H9 (cell line): ENCODE results near the gene CD3G. TPM values are rescaled to one million over a fixed set of nuclear protein-coding genes. Genes with fewer than 3 reads are reported as not detected.
A peak's percentile ranks its signal among the peaks of the same experiment; 100 is the strongest.

Experiments used
- DNase-seq: peaks from one replicate; pipeline ENCODE4 v3.0.0-alpha.2; 2017
- H2AFZ ChIP-seq: one replicate; pipeline ENCODE4 v1.6.1; 2013; ENCODE audit warnings: mild to moderate bottlenecking, low read length, control low read depth, moderate library complexity
- H2AK5ac ChIP-seq: 2 replicates; pipeline ENCODE4 v1.6.1; 2013; ENCODE audit warnings: low read length, control low read depth, mixed read lengths; ENCODE audit not compliant: insufficient read length
- H2BK120ac ChIP-seq: one replicate; pipeline ENCODE4 v1.6.1; 2013; ENCODE audit warnings: low read depth, mild to moderate bottlenecking, low read length, control low read depth, inconsistent platforms; ENCODE audit not compliant: poor library complexity, severe bottlenecking
- H2BK12ac ChIP-seq: 2 replicates; pipeline ENCODE4 v1.6.1; 2013; ENCODE audit warnings: low read length, control low read depth, mixed read lengths, low read depth; ENCODE audit not compliant: insufficient read length
- H2BK15ac ChIP-seq: 2 replicates; pipeline ENCODE4 v1.6.1; 2013; ENCODE audit warnings: low read depth, low read length, control low read depth
- H2BK20ac ChIP-seq: one replicate; pipeline ENCODE4 v1.6.1; 2013; ENCODE audit warnings: low read depth, mild to moderate bottlenecking, low read length, control low read depth, inconsistent platforms; ENCODE audit not compliant: poor library complexity, severe bottlenecking
- H2BK5ac ChIP-seq: 2 replicates; pipeline ENCODE4 v1.6.1; 2013; ENCODE audit warnings: low read length, control low read depth, mixed read lengths; ENCODE audit not compliant: insufficient read length
- H3K14ac ChIP-seq: 2 replicates; pipeline ENCODE4 v1.6.1; 2013; ENCODE audit warnings: low read length, control low read depth; ENCODE audit not compliant: insufficient read depth
- H3K18ac ChIP-seq: 2 replicates; pipeline ENCODE4 v1.6.1; 2013; ENCODE audit warnings: low read depth, mild to moderate bottlenecking, mixed read lengths, low read length, control low read depth; ENCODE audit not compliant: insufficient read length
- H3K23ac ChIP-seq: 2 replicates; pipeline ENCODE4 v1.6.1; 2013; ENCODE audit warnings: low read length, control low read depth, mixed read lengths, low read depth; ENCODE audit not compliant: insufficient read length
- H3K23me2 ChIP-seq: 2 replicates; pipeline ENCODE4 v1.6.1; 2013; ENCODE audit warnings: low read depth, mild to moderate bottlenecking, mixed read lengths, low read length, control low read depth; ENCODE audit not compliant: insufficient read length, poor library complexity, severe bottlenecking
- H3K27ac ChIP-seq: 2 replicates; pipeline ENCODE4 v1.5.1; 2013; ENCODE audit warnings: low read length, control low read depth, mixed read lengths, low read depth; ENCODE audit not compliant: insufficient read length
- H3K27me3 ChIP-seq: 2 replicates; pipeline ENCODE4 v1.6.1; 2013; ENCODE audit warnings: low read length, control low read depth, inconsistent platforms; ENCODE audit not compliant: insufficient read depth
- H3K4ac ChIP-seq: 2 replicates; pipeline ENCODE4 v1.6.1; 2013; ENCODE audit warnings: low read depth, mild to moderate bottlenecking, control low read depth, inconsistent platforms, low read length, moderate library complexity
- H3K4me1 ChIP-seq: 2 replicates; pipeline ENCODE4 v1.6.1; 2013; ENCODE audit warnings: low read length, control low read depth, inconsistent platforms; ENCODE audit not compliant: insufficient read depth
- H3K4me2 ChIP-seq: 2 replicates; pipeline ENCODE4 v1.6.1; 2013; ENCODE audit warnings: low read length, control low read depth, mixed read lengths; ENCODE audit not compliant: insufficient read length, insufficient read depth
- H3K56ac ChIP-seq: 2 replicates; pipeline ENCODE4 v1.6.1; 2013; ENCODE audit warnings: low read depth, mild to moderate bottlenecking, mixed read lengths, low read length, control low read depth; ENCODE audit not compliant: insufficient read length
- H3K79me1 ChIP-seq: 2 replicates; pipeline ENCODE4 v1.6.1; 2013; ENCODE audit warnings: low read depth, mild to moderate bottlenecking, moderate library complexity, low read length, control low read depth, inconsistent platforms; ENCODE audit not compliant: insufficient read depth, poor library complexity, severe bottlenecking
- H3K79me2 ChIP-seq: 2 replicates; pipeline ENCODE4 v1.6.1; 2013; ENCODE audit warnings: low read length, control low read depth, inconsistent platforms; ENCODE audit not compliant: insufficient read depth
- H3K9ac ChIP-seq: 2 replicates; pipeline ENCODE4 v1.6.1; 2013; ENCODE audit warnings: low read length, control low read depth, mixed read lengths; ENCODE audit not compliant: insufficient read length; ENCODE audit errors: extremely low read depth
- H3K9me3 ChIP-seq: one replicate; pipeline ENCODE4 v1.6.1; 2013; ENCODE audit warnings: low read depth, low read length, inconsistent platforms; ENCODE audit not compliant: control insufficient read depth
- H3T11ph ChIP-seq: one replicate; pipeline ENCODE4 v1.6.1; 2013; ENCODE audit warnings: mild to moderate bottlenecking, low read length, control low read depth, inconsistent platforms
- H4K20me1 ChIP-seq: one replicate; pipeline ENCODE4 v1.6.1; 2013; ENCODE audit not compliant: control insufficient read depth, insufficient read length, insufficient read depth
- H4K5ac ChIP-seq: 2 replicates; pipeline ENCODE4 v1.6.1; 2013; ENCODE audit warnings: low read depth, mild to moderate bottlenecking, mixed read lengths, low read length, control low read depth; ENCODE audit not compliant: insufficient read length
- H4K8ac ChIP-seq: replicated peaks from 2 replicates; pipeline ENCODE4 v1.6.1; 2013; ENCODE audit warnings: low read length, control low read depth, mixed read lengths, low read depth; ENCODE audit not compliant: insufficient read length
- H4K91ac ChIP-seq: 2 replicates; pipeline ENCODE4 v1.6.1; 2013; ENCODE audit warnings: low read depth, mild to moderate bottlenecking, moderate library complexity, mixed read lengths, low read length, control low read depth; ENCODE audit not compliant: insufficient read length
- H3K27ac Mint-ChIP-seq, 3 experiments: 2 replicates in 2 of 3; 3 replicates in 1 of 3; pipeline ENCODE4 v1.8.0; 2020 to 2021; ENCODE audit warnings: mixed read lengths in 3 of 3, mild to moderate bottlenecking in 1 of 3, moderate library complexity in 1 of 3
- H3K27me3 Mint-ChIP-seq: 2 replicates; pipeline ENCODE4 v1.8.0; 2021; ENCODE audit warnings: low read depth, mild to moderate bottlenecking, moderate library complexity, mixed read lengths
- H3K36me3 Mint-ChIP-seq, 3 experiments: 2 replicates in 2 of 3; 3 replicates in 1 of 3; pipeline ENCODE4 v1.8.0; 2020 to 2021; ENCODE audit warnings: low read depth in 3 of 3, mixed read lengths in 3 of 3; ENCODE audit not compliant: insufficient read depth in 1 of 3
- H3K4me1 Mint-ChIP-seq, 2 experiments: 2 replicates each; pipeline ENCODE4 v1.8.0; 2020; ENCODE audit warnings: mixed read lengths in 2 of 2
- H3K4me3 Mint-ChIP-seq, 2 experiments: 2 replicates in 1 of 2; 3 replicates in 1 of 2; pipeline ENCODE4 v1.8.0; 2020 to 2021; ENCODE audit warnings: mild to moderate bottlenecking in 2 of 2, mixed read lengths in 2 of 2, moderate library complexity in 1 of 2
- H3K9me3 Mint-ChIP-seq, 2 experiments: 2 replicates in 1 of 2; 3 replicates in 1 of 2; pipeline ENCODE4 v1.8.0; 2020; ENCODE audit warnings: mild to moderate bottlenecking in 2 of 2, mixed read lengths in 2 of 2, moderate library complexity in 1 of 2
- WGBS: extraction: QIAGEN DNeasy Blood & Tissue Kit; methylation state at CpG from one replicate; pipeline ENCODE4 v1.1.7; 2013; ENCODE audit warnings: missing lambda C conversion rate, low lambda C conversion rate, mixed read lengths; ENCODE audit not compliant: insufficient read length; ENCODE audit errors: extremely low coverage; 5-methylcytosine and 5-hydroxymethylcytosine counted together
- total RNA-seq: library from RNA; stranded (reverse); gene quantifications from 2 replicates; pipeline ENCODE4 v1.2.1, GENCODE V29; 2021
- TF ChIP-seq, protein P1 (sequence below): fragments of 200-600 bp; sonication (generic); conservative IDR thresholded peaks from 3 replicates; pipeline ENCODE4 v1.8.0; 2021; ENCODE audit warnings: antibody characterized with exemption, mild to moderate bottlenecking

The CD3G gene
- total RNA-seq, 1 experiment from 2014 or later, result not detected

DNA sequence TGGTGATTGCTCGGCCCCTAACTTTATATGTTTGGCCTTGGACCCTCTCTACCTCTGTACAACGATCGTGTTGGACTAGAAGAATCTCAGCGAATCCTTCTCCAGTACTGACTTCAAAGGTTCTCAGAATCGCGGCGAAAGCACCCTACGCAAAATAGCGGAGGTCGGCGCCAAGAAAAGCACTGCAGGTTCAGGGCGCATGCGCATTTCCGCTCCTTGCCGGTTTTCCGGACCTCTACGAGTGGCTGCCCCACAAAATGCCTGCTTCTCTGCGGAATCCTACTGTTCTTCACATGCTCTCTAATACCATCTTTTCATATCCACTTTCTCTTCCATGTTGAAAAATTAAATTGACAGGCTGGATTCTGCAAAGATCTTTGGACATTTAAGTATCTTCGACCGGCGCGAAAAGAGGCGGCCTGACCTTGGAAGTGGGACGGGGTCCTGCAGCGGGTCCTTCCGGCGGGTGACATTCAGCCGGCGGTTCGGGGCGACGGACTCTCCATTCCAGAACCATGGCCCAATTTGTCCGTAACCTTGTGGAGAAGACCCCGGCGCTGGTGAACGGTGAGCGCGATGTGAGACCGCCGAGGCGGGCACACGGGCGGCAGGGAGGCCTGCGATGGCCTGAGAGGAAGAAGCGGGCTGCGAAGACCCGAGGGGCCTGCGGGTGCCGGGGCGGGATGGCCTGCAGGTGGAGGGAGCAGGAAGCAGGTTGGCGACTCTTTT, 57.2 kb downstream of the CD3G start, which contains the start of gene ATP5MG:
ATP5MG (plus strand) TSS at position 456 of the 729 bp plus-strand sequence; CDS start at position 516, 60 bp downstream.
- Histone ChIP-seq H4K5ac (no peak within 1 kb of the TSS), H3K79me2 (peaks cover 24% of the 10 kb centered on the region; the same call in 1 of the 2 replicates)
- no CpG with 5 or more reads among the region's 51 CpGs for WGBS

More for the DNA sequence above, 57.2 kb downstream of the CD3G start, which contains the start of gene ATP5MG:
- H3K56ac ChIP-seq, result no peak within 1 kb of the TSS
- H2BK12ac ChIP-seq, result no peak within 1 kb of the TSS
- peak within 1 kb of the TSS; percentile 78 for H3K18ac ChIP-seq
- peaks cover 1 to 32% (median 16%) of the 10 kb centered on the region in 3 experiments; a peak in 5 of 7 replicates for H3K36me3 Mint-ChIP-seq
- H2BK20ac ChIP-seq, result no peak within 1 kb of the TSS
- H3K27me3 ChIP-seq, result no peaks in the 10 kb centered on the region
- H3K27me3 Mint-ChIP-seq, result no peaks in the 10 kb centered on the region; the same call in 1 of the 2 replicates
- no peak within 1 kb of the TSS for H2AK5ac ChIP-seq
- H3K4me2 ChIP-seq, result peak within 1 kb of the TSS; percentile 89
- peak within 1 kb of the TSS; percentile 98 for H3K4me3 Mint-ChIP-seq
- peaks cover 16 to 17% of the 10 kb centered on the region in 2 experiments for H3K4me1 Mint-ChIP-seq
- no peak within 1 kb of the TSS for H4K91ac ChIP-seq
- no peak within 1 kb of the TSS for H2BK15ac ChIP-seq
- peak within 1 kb of the TSS; percentile 92 for H3K9ac ChIP-seq
- no peak within 1 kb of the TSS; the same call in 1 of the 2 replicates for H3K14ac ChIP-seq
- no peak within 1 kb of the TSS for H3K4ac ChIP-seq
- H3T11ph ChIP-seq, result no peak within 1 kb of the TSS
- TF ChIP-seq, protein P1, sequence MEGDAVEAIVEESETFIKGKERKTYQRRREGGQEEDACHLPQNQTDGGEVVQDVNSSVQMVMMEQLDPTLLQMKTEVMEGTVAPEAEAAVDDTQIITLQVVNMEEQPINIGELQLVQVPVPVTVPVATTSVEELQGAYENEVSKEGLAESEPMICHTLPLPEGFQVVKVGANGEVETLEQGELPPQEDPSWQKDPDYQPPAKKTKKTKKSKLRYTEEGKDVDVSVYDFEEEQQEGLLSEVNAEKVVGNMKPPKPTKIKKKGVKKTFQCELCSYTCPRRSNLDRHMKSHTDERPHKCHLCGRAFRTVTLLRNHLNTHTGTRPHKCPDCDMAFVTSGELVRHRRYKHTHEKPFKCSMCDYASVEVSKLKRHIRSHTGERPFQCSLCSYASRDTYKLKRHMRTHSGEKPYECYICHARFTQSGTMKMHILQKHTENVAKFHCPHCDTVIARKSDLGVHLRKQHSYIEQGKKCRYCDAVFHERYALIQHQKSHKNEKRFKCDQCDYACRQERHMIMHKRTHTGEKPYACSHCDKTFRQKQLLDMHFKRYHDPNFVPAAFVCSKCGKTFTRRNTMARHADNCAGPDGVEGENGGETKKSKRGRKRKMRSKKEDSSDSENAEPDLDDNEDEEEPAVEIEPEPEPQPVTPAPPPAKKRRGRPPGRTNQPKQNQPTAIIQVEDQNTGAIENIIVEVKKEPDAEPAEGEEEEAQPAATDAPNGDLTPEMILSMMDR, result peak; percentile 35; the same call in 2 of the 3 replicates
- H3K27ac ChIP-seq, result peak within 1 kb of the TSS; percentile 4
- peak within 1 kb of the TSS; percentile 99 to 100 (median 100) for H3K27ac Mint-ChIP-seq
- no peaks in the 10 kb centered on the region for H4K20me1 ChIP-seq
- H3K23me2 ChIP-seq, result peaks cover 7% of the 10 kb centered on the region
- H3K23ac ChIP-seq, result no peak within 1 kb of the TSS
- H4K8ac ChIP-seq, result no peak within 1 kb of the TSS
- peaks cover 11% of the 10 kb centered on the region for H3K79me1 ChIP-seq
- no peaks in the 10 kb centered on the region for H3K9me3 ChIP-seq
- no peak within 1 kb of the TSS for H2BK5ac ChIP-seq
- no peak within 1 kb of the TSS for H2BK120ac ChIP-seq
- H2AFZ ChIP-seq, result peak within 1 kb of the TSS; percentile 5
- H3K4me1 ChIP-seq, result no peaks in the 10 kb centered on the region
- peak; percentile 88 for DNase-seq
- no peaks in the 10 kb centered on the region for H3K9me3 Mint-ChIP-seq
